ENCODE measurements around the gene FAM170B.

DNA sequence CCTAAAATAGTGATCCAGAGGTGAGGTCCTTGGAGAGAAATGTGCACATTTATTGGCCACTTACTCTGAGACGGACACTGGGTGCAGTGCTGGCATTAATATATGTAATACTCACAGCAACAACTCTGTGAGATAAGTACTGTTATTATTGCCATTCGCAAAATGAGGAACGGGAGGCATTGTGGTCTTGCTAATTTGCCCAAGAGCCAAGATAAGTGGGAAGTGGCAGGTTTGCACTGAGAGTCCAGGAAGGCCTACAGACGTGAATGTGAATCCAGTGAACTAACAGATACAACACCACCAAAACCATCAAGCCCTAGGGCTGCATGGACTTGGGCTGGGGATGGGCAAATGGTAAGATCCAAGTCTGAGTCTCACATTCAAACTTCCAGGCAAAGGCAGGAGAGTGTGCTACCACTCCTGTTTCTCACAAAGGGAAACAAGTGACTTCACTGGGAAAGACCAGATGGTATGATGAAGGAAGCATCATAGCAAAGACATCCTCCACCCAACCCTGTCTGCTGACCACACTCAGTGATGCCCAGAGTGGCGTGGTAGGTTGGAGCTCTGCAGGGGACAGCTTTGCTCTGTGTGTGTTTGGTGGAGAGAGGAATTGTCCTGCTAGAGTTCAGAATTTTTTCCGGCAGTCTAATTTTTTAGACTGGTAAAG, 35.1 kb upstream of the FAM170B start:
- TF ChIP-seq, protein P1, sequence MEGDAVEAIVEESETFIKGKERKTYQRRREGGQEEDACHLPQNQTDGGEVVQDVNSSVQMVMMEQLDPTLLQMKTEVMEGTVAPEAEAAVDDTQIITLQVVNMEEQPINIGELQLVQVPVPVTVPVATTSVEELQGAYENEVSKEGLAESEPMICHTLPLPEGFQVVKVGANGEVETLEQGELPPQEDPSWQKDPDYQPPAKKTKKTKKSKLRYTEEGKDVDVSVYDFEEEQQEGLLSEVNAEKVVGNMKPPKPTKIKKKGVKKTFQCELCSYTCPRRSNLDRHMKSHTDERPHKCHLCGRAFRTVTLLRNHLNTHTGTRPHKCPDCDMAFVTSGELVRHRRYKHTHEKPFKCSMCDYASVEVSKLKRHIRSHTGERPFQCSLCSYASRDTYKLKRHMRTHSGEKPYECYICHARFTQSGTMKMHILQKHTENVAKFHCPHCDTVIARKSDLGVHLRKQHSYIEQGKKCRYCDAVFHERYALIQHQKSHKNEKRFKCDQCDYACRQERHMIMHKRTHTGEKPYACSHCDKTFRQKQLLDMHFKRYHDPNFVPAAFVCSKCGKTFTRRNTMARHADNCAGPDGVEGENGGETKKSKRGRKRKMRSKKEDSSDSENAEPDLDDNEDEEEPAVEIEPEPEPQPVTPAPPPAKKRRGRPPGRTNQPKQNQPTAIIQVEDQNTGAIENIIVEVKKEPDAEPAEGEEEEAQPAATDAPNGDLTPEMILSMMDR (conservative IDR thresholded peaks at IDR 0.05; ENCODE audit: low read depth in 2 of 2) = no peak
- TF ChIP-seq NANOG (IDR thresholded peaks at IDR 0.05; ENCODE audit: borderline replicate concordance) = no peak
